Testis (tissue), 3 donors: ENCODE data around the gene ACAN. TPM values are rescaled to one million over a fixed set of nuclear protein-coding genes. Genes with fewer than 3 reads are reported as not detected.
A peak's percentile ranks its signal among the peaks of the same experiment; 100 is the strongest.

ENCODE experiments used
- DNase-seq: peaks from one replicate; pipeline ENCODE4 v3.0.0-alpha.2; 2019
- H3K27ac ChIP-seq, 2 donors: fragments of 200-600 bp; sonication (generic); one replicate each; pipeline ENCODE4 v1.5.1; 2019
- H3K27me3 ChIP-seq: fragments of 200-600 bp; sonication (generic); one replicate; pipeline ENCODE4 v1.5.1; 2019
- H3K36me3 ChIP-seq: fragments of 200-600 bp; sonication (generic); one replicate; pipeline ENCODE4 v1.5.1; 2017; ENCODE audit warnings: low read depth; ENCODE audit errors: missing control alignments
- H3K4me1 ChIP-seq: fragments of 200-600 bp; sonication (generic); one replicate; pipeline ENCODE4 v1.5.1; 2019
- H3K4me3 ChIP-seq, 2 donors: fragments of 200-600 bp; sonication (generic); one replicate each; pipeline ENCODE4 v1.5.1; 2017 to 2019
- H3K9me3 ChIP-seq: fragments of 200-600 bp; sonication (generic); one replicate; pipeline ENCODE4 v1.5.1; 2017
- POLR2A ChIP-seq: fragments of 450-650 bp; IDR thresholded peaks from one replicate; pipeline ENCODE4 v1.6.1; 2017; ENCODE audit warnings: antibody characterized with exemption, mild to moderate bottlenecking, moderate library complexity
- whole genome bisulfite sequencing, 2 donors: methylation state at CpG; one replicate each; pipeline ENCODE4 v1.1.5; 2018; 5-methylcytosine and 5-hydroxymethylcytosine counted together
- intact Hi-C: fragments of 100-400 bp; cut with DNase I; formaldehyde crosslinking; loops from one replicate; pipeline ENCODE4 v1.15.1; 2023; ENCODE audit warnings: low total_unique reads
- polyA plus RNA-seq: library from polyadenylated mRNA; stranded (reverse); fragments of 350-450 nt; fragmentation: Illumina TruSeq; extraction: RNeasy Lipid Tissue Mini Kit (QIAGEN cat#74804); gene quantifications from one replicate; pipeline ENCODE4 v1.2.3, GENCODE V29; 2014; ENCODE audit warnings: low read depth, low replicate concordance; ENCODE audit not compliant: insufficient read depth
- total RNA-seq, 2 donors: library from RNA; depleted of rRNA; stranded (reverse); fragments of >200 nt; gene quantifications; one replicate each; pipeline ENCODE4 v1.2.3, GENCODE V29; 2016
- TF ChIP-seq, protein P1 (sequence below), 3 experiments: fragments of 450-650 bp in 2 of 3; fragments of 200-600 bp in 1 of 3; sonication (generic) in 1 of 3; IDR thresholded peaks; one replicate each; pipeline ENCODE4 v1.5.1; 2016 to 2019; ENCODE audit warnings: antibody characterized with exemption in 3 of 3, mild to moderate bottlenecking in 2 of 3, moderate library complexity in 1 of 3

Gene ACAN
- total and polyA plus RNA-seq, 3 donors from 2014 or later, result 2.4 to 6.6 (median 4.1) TPM

DNA sequence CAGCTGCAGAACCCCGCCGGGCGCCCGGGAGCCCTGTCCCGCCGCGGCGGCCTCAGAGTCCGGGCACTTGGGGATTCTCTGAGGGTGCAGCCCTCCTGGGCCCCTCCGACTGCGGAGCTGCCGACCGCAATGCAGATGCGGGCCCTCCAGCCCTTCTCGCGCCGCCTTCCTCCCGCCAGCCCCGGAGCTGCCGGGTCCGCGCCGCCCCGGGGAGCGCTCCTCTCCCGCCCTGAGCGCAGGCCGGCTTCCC is 320 bp upstream of the ACAN start:
- H3K27me3 ChIP-seq, result no peaks in the 10 kb centered on the region
- WGBS, 2 donors, result 0% methylated on average over 16 of the region's 28 CpGs; no CpG with 5 or more reads in 1 of the 2 donors

GRCh38 chr15:88803920-88804247 is 648 bp downstream of the ACAN start:
- no peaks in the 10 kb centered on the region for H3K27me3 ChIP-seq
- H3K27ac ChIP-seq, result no peak overlapping the region
- no peaks in the 10 kb centered on the region for H3K9me3 ChIP-seq
- H3K4me3 ChIP-seq, result peak overlapping the region; percentile 31 to 51
- TF ChIP-seq, protein P1, sequence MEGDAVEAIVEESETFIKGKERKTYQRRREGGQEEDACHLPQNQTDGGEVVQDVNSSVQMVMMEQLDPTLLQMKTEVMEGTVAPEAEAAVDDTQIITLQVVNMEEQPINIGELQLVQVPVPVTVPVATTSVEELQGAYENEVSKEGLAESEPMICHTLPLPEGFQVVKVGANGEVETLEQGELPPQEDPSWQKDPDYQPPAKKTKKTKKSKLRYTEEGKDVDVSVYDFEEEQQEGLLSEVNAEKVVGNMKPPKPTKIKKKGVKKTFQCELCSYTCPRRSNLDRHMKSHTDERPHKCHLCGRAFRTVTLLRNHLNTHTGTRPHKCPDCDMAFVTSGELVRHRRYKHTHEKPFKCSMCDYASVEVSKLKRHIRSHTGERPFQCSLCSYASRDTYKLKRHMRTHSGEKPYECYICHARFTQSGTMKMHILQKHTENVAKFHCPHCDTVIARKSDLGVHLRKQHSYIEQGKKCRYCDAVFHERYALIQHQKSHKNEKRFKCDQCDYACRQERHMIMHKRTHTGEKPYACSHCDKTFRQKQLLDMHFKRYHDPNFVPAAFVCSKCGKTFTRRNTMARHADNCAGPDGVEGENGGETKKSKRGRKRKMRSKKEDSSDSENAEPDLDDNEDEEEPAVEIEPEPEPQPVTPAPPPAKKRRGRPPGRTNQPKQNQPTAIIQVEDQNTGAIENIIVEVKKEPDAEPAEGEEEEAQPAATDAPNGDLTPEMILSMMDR (IDR thresholded peaks at IDR 0.05), result no peak
- no peak for TF ChIP-seq POLR2A
- H3K4me1 ChIP-seq, result no peaks in the 10 kb centered on the region
- no peaks in the 10 kb centered on the region for H3K36me3 ChIP-seq
- 16 to 17% methylated on average over 7 to 10 of the region's 10 CpGs for WGBS, 2 donors
- intact Hi-C loops, result no loop called here
- DNase-seq, result no peak

More for the DNA sequence above, 320 bp upstream of the ACAN start:
- Histone ChIP-seq H3K36me3 (no peaks in the 10 kb centered on the region), H3K4me1 (no peaks in the 10 kb centered on the region), H3K4me3 (peak overlapping the region; percentile 31 to 51), H3K9me3 (no peaks in the 10 kb centered on the region), H3K27ac (no peak overlapping the region)
- TF ChIP-seq, protein P1 (IDR thresholded peaks at IDR 0.05), result no peak
- no peak for TF ChIP-seq POLR2A
- DNase-seq, result no peak
- intact Hi-C loops, result no loop called here

- no peak for DNase-seq
- H3K27me3 ChIP-seq, result no peaks in the 10 kb centered on the region
- no peaks in the 10 kb centered on the region for H3K9me3 ChIP-seq
- 49 to 51% methylated on average over 10 of the region's 10 CpGs for WGBS, 2 donors
- H3K4me1 ChIP-seq, result no peaks in the 10 kb centered on the region
- peak overlapping the region in 1 of 2 donors; percentile 51 for H3K4me3 ChIP-seq
- no peaks in the 10 kb centered on the region for H3K36me3 ChIP-seq
- TF ChIP-seq, protein P1 (IDR thresholded peaks at IDR 0.05), result no peak
- TF ChIP-seq POLR2A, result no peak
- H3K27ac ChIP-seq, result no peak overlapping the region
- intact Hi-C loops, result no loop called here
Observed at GRCh38 chr15:88804257-88804656, 1.0 kb downstream of the ACAN start.

- 61 to 63% methylated on average over 9 of the region's 9 CpGs for WGBS, 2 donors
- no peaks in the 10 kb centered on the region for H3K4me1 ChIP-seq
- no peaks in the 10 kb centered on the region for H3K9me3 ChIP-seq
- TF ChIP-seq, protein P1 (IDR thresholded peaks at IDR 0.05), result no peak
- no peak for TF ChIP-seq POLR2A
- H3K36me3 ChIP-seq, result no peaks in the 10 kb centered on the region
- DNase-seq, result no peak
- no peaks in the 10 kb centered on the region for H3K27me3 ChIP-seq
- H3K27ac ChIP-seq, result no peak overlapping the region
- intact Hi-C loops, result no loop called here
- no peak overlapping the region for H3K4me3 ChIP-seq
Observed at GRCh38 chr15:88805031-88805780, 2.0 kb downstream of the ACAN start.

DNA sequence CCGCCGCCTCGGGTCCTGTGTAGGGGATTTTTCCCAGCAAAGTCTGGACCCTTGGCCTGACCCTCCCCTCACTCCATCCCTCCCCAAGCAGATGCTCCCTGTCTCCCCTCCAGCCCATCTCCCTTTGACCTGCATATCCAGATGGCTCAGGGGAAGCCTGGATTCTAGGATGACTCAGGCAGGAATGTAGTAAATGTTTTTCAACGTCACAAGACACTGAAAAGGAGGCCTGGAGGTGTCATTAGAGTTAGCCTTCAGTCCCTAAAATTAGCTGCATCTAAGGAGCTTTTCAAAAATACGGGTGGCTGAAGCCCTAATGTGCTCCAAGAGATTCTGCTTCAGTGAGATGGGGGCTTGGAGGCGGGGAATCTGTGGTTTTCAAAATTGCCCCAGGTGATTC is 7.2 kb downstream of the ACAN start:
- no peaks in the 10 kb centered on the region for H3K27me3 ChIP-seq

More for the DNA sequence above, 7.2 kb downstream of the ACAN start:
- Histone ChIP-seq H3K36me3 (no peaks in the 10 kb centered on the region), H3K4me1 (no peaks in the 10 kb centered on the region), H3K27ac (no peak overlapping the region), H3K4me3 (no peak overlapping the region), H3K9me3 (no peaks in the 10 kb centered on the region)
- no peak for TF ChIP-seq POLR2A
- TF ChIP-seq, protein P1 (IDR thresholded peaks at IDR 0.05), result no peak
- 74 to 75% methylated on average over 6 of the region's 6 CpGs for WGBS, 2 donors
- intact Hi-C loops, result no loop called here
- DNase-seq, result no peak
